Anterior cingulate cortex (tissue), 58 donors: ENCODE measurements around the gene MRPL39.
A peak's percentile ranks its signal among the peaks of the same experiment; 100 is the strongest.

Experiments
- DNase-seq, 58 donors: peaks; one replicate each; lab custom pipeline; 2025; lab: John Stamatoyannopoulos, UW

MRPL39 gene

DNA sequence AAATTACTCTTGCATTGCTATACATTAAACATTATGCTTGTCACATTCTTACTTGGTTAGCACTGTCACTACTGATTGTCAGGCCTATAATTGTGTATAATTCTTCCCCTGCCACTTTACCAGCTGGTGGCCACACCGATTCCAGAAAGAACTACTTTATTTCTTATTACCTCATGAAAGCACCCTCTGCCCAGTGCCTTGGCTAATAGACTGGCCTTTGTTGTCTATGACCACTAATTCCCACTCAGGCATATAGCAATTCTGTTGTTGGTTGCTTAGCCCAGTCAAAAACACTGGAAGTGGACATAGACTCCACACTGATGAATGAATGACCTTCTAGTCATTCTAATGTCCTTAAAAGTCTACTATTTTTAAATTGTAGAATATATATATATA lies 35.6 kb downstream of the MRPL39 start:
- DNase-seq = no peak

DNA sequence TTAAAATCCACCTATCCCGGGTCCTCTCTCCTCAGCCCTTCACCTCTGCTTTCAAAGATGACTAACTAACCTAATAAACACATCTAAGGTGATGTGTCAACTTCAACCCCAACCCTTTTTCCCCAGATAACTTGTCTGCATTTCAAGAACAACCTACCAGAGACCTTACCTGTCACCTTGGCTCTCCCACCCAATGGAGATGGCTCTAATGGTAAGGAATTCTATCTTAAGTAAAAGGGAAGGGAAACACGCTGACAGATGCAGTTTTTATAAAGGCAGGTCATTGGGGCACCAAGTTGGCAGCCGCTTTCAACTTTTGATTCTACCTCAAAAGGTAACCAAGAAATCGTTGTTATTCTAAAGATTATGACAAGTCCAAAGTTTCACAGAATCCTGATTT lies 37.6 kb downstream of the MRPL39 start:
- DNase-seq = no peak

GRCh38 chr21:25569084-25569483 lies 38.2 kb downstream of the MRPL39 start:
- no peak for DNase-seq

DNA sequence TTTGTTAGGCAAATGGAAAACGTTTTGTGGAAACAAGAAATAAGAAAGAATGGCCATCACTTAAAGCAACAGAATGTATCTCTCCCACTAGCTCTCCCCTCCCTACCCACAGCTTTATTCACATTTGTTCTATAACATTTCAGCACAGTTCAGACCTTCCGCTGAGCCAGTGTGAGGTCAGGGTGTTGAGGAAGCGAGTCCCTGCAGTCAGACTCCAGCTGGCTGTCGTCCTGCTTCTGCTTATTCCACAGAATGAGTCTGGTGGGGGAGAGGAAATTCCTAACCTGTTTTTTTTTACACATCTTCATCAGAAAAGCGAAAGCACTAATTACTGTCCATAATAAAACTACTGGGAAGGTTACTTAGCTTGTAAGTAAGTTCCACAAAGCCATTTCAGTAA lies 39.0 kb downstream of the MRPL39 start:
- DNase-seq = peak in 1 of 58 donors; percentile 15

- no peak for DNase-seq
Measured at GRCh38 chr21:25567472-25567871, 39.8 kb downstream of the MRPL39 start.

- no peak for DNase-seq
Measured at GRCh38 chr21:25566645-25567044, 40.6 kb downstream of the MRPL39 start.

GRCh38 chr21:25565272-25566211 lies 41.7 kb downstream of the MRPL39 start:
- no peak for DNase-seq

- DNase-seq = no peak
Measured at GRCh38 chr21:25564349-25564948, 42.8 kb downstream of the MRPL39 start.

GRCh38 chr21:25563361-25564116 lies 43.7 kb downstream of the MRPL39 start:
- no peak for DNase-seq

DNA sequence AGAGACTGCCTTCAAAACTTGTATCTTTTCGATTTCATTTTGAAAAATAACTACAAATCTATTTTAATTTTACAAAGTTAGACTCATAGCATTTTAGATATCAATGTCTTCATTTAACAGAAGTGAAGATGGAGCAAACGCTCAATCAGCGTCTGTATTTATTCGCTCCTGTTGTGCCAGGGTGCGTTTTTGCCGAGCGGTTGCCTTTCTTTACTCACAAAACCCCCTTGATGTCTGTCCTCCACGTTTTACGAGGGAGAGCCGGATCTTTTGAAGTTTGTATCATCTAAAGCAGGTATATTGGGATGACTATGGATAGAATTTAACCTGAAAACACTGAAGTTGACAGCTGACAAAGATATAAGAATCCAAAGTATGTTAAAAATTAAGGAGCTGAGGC lies 44.6 kb downstream of the MRPL39 start:
- no peak for DNase-seq

DNA sequence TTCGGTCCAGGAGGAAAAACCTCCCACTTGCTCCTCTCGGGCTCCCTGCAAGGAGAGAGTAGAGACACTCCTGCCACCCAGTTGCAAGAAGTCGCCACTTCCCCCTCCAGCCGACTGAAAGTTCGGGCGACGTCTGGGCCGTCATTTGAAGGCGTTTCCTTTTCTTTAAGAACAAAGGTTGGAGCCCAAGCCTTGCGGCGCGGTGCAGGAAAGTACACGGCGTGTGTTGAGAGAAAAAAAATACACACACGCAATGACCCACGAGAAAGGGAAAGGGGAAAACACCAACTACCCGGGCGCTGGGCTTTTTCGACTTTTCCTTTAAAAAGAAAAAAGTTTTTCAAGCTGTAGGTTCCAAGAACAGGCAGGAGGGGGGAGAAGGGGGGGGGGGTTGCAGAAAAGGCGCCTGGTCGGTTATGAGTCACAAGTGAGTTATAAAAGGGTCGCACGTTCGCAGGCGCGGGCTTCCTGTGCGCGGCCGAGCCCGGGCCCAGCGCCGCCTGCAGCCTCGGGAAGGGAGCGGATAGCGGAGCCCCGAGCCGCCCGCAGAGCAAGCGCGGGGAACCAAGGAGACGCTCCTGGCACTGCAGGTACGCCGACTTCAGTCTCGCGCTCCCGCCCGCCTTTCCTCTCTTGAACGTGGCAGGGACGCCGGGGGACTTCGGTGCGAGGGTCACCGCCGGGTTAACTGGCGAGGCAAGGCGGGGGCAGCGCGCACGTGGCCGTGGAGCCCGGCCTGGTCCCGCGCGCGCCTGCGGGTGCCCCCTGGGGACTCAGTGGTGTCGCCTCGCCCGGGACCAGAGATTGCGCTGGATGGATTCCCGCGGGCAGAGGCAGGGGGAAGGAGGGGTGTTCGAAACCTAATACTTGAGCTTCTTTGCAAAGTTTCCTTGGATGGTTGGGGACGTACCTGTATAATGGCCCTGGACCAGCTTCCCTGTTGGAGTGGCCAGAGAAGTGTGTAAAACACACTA lies 45.3 kb downstream of the MRPL39 start:
- DNase-seq = peak in 6 of 58 donors; percentile 3 to 39 (median 20)

DNA sequence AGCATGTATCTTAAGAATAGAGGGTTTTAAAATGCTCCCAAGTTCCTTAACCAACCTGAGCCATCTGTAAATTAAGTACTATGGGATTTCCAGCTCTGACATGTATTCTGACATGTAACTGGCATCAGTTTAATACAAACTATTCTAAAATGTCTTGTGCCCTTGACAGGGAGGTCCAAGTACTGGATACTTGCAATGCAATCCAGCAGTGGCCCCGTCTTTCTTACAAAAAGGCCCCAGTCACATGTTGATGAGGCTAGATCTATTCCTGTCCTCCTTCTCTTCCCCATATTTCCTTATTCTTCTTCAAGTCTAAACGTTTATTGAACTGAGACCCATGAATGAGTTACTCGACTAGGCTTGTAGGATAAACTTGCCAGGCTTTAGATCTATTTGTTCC lies 46.4 kb downstream of the MRPL39 start:
- DNase-seq = no peak

GRCh38 chr21:25560271-25560685 lies 47.0 kb downstream of the MRPL39 start:
- DNase-seq = no peak

- no peak for DNase-seq
Measured at GRCh38 chr21:25559746-25560145, 47.5 kb downstream of the MRPL39 start.

DNA sequence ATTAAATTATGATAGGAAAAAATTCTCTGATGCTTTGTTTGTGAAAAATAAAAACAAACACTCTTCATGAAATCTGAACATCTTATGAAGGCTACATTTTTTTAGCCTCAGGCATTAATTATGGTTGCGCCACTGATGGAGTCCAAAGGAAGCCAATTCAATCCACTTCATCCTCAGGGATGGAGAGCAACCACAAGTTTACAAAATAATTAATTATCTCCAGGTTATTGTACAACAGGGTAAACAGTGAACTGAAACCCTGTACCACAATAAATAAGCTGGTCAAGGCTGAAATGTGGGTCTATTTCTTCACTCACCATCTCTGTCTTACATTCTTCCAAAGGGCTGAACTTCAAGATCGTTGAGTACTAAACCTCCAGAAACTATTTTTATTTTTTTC lies 49.2 kb downstream of the MRPL39 start:
- DNase-seq = no peak

DNA sequence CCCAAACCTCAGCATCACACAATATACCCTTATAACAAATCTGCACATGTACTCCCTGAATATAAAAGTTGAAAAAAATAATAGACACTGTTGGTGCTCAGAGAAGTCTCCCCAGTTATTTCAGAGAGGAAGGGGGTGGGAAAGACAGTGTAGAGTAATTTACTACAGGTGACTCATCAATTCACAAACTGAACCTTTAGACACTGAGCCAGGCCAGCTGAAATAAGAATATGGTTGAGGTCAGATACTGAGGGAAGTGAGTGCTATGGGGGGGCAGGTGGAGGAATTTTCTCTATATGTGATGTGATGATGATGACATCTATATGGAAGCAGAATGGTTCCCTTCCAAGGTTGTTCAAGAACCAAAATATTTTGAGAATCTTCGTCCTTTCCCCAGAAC lies 50.1 kb downstream of the MRPL39 start:
- DNase-seq = no peak

GRCh38 chr21:25556091-25556490 lies 51.2 kb downstream of the MRPL39 start:
- DNase-seq = no peak

GRCh38 chr21:25555492-25555891 lies 51.8 kb downstream of the MRPL39 start:
- DNase-seq = no peak

DNA sequence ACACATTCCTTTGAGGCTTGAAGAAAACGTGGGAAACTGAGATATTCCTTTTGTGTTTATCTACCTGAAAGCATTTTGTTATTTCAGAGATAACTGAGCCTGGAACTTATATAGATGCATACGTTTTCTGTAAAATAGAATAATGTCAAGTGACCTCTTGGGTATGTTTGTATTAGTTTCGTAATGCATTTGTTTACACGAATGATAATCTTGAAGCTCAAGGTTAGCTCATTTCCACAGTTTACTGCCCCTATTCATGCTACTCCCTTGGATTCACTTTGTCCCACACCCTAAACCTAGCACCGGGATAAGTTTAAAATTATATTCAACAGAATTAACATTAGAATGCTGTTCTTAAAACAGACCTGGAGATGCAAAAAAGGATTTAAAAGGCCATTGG lies 54.4 kb downstream of the MRPL39 start:
- no peak for DNase-seq

- no peak for DNase-seq
Measured at GRCh38 chr21:25551569-25551968, 55.7 kb downstream of the MRPL39 start.
